ENCODE data around the gene CD8A.

The CD8A gene

DNA sequence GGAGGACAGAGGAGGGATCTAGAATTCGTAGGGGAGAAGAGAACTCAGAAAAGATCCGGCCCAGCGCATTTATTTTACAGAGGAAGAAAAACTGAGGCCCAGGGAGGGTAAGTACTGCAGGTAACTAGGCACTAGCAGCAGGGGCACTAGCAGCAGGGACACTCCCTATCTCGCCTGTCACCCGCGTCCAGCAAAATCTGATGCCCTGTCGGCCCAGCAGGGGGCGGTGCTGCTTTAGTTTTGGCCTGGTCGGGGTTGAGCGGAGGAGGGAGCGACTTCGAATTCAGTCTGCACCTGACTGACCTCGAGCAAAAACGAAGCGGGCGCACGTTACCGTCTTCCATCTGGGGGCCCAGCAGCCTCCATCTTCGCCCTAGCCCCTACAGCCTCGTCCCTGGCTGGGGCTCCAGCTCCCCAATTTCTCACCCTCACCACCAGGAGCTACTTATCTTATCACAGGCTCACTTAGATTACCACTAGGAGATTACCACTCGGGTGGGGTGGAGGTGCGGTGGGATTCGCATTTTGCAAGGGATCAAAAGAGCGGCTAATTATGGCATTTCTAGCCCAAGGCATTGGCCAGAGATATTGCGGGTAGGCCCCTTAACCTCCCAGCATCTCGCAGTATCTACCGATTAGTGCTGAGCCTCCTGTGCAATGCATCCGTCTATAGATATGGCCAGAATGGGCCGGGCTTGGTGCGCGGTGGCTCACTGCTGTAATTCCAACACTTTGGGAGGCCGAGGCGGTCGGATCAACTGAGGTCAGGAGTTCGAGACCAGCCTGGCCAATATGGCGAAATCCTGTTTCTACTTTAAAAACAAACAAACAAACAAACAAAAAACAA lies 17.8 kb upstream of the CD8A start:
- DNase-seq: peak; percentile 73 to 96 (median 88)

DNA sequence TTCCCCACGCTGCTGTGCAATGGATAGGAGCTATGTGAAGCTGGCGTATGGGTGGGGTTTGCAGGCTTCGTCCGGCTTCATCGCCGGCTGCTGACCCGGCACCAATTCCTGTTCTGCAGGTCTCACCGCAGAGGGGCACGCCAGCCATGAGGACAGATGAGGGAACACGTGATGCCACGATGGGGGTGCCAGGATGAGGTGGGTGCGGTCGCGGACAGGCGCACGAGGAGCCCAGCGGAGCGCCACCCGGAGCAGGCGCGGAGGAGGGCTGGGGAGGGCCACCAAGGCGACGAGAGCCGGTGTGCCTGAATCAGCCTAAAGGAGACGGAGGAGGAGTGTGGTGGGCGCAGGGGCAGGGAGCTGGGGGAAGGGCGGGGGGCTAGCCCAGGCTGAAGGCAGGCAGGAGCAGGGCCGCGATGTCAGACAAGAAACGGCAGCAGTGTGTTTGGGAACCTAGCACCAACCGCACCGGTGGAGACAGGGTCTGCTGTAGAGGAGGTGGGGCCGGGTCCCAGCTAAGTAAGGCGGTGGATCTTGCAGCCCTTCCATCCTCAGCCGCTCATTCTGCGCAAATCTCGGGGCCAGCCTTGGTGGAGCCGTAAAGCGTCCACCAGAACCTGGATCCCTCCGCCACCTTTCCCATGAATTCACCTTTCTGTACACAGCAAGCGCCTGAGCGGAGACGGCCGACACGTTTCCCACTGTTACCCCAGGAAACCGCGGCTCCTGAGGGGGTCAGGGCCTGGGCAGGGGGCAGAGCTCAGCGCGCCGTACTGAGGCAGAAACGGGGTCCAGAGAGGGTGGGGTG lies 17.0 kb upstream of the CD8A start:
- peak in 2 of 5 experiments; percentile 65 to 88 for DNase-seq

DNA sequence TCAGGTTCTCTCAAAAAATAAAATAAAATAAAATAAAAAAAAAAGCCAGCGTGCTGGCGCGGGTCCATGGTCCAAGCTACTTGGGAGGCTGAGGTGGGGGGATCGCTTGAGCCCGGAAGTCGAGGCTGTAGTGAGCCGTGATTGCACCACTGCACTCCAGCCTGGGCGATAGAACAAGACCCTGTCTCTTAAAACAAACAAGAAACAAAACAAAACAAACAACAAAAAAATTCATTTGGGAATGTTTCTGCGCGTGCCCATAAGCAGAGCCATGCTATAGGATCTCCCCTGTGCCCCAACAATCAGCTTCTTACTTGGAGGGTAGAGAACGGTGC lies 16.4 kb upstream of the CD8A start:
- DNase-seq: no peak

DNA sequence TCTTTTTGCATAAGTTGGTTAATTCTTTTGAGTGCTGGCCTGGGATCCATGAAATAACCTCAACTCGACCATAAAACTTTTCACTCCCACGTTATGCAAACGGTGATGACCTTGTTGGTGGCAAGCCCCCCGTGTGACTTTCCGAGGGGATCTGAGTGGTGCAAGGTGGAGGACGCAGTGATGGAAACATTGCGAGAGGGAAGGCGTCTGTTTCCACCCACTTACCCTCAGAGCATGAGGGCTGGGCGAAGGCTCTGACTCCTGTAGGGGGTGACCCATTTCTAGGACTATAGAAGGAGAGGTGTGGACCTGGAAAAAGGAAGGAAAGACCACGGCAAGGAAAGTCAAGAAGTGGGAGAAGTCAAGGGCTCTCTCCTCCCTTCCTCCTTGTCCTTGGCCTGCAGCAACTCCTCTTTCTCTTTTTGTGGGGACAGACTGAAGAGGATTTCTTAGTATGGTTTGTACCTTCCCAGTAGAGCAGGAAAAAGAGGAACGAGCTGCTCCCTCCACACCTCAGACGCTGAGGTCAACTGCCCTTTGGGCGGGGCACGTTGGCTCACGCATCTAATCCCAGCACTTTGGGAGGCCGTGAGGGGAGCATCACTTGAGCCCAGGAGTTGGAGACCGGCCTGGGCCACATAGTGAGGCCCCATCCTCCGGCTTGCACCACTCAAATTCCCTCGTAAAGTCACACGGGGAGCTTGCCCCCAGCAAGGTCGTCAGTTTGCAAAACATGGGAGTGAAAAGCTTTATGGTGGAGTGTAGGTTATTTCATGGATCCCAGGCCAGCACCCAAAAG lies 15.5 kb upstream of the CD8A start:
- DNase-seq: no peak

DNA sequence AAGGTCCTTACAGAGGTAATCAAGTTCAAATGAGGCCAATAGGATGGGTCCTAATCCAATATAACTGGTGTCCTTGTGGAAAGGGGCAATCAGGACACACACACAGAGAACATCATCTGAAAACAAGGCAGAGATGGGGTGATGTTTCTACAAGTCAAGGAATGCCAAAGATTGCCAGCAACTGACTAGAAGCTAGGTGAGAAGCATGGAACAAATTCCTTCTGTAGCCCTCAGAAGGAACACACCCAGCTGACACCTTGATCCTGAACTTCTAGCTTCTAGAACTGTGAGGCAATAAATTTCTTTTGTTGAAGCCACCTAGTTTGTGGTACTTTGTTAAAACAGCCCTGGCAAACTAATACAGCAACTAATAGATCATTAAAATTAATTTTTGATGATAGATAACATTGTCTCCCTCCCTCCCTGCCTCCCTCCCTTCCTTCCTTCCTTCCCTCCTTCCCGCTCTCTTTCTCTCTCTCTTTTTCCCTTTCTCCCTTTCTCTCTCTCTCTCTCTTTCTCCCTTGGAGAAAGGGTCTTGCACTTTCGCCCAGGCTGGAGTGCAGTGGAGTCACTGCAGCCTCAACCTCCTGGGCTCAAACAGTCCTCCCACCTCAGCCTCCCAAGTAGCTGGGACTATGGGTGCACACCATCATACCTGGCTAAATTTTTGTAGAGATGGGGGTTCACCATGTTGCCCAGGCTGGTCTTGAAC lies 10.3 kb upstream of the CD8A start:
- DNase-seq: no peak

DNA sequence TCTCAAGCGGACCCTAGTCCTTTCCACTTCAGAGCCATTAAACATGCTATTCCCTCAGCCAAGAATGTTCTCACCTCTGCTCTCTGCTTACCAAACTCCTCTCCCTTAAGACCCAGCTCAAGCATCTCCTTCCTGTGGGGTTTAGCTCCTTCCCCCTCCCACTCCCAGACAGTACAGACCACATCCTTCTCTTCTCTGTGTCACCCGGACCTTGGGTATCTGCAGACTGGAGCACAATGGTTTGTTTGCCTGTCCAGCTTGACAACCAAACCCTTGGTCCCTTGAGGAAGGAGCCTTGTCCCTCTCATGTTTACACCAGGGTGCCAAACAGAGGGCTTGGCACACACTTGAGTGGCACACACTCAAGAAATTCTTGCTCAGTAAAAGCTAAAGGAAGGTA lies 4.1 kb upstream of the CD8A start:
- peak in 2 of 5 experiments; percentile 47 to 72 for DNase-seq

DNA sequence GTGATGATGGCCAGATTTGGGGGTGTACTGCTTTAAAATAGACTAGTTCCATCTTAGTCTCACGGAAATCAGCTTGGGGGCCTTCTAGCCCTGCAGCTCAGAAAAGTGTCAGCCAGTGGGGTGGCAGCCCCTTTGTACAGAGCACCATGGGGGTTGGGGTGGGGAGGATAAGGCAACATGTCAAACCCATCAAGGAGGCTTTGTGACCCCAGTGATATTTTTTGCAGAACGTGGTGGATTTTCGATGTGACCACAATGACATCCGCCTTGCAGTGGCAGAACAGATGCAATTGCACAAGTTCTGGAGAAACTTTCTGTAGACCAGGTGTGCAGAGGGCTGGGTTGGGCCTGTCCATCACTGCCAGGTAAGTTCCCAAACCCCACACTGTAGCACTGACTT lies 3.0 kb upstream of the CD8A start:
- DNase-seq: peak in 2 of 5 experiments; percentile 53 to 81

DNA sequence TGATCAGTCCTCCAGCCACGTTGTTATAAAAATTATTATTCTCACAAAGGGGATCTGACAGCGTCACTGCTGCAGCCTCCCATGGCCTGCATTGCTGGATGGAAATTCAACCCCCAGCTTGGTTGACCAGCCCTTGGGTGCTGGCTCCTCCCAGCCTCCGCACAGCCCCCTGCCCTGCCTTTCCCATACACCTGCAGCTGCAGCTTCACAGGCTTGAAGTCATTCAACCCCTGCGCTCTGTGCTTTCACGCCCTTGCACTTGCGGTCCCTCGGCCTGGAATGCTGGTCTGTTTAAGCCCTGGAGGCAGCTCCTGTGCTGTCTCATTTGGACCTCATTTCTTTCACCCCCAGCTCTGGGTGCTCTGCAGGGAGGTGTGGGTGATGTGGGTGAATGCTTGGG lies 860 bp upstream of the CD8A start:
- no peak for DNase-seq

DNA sequence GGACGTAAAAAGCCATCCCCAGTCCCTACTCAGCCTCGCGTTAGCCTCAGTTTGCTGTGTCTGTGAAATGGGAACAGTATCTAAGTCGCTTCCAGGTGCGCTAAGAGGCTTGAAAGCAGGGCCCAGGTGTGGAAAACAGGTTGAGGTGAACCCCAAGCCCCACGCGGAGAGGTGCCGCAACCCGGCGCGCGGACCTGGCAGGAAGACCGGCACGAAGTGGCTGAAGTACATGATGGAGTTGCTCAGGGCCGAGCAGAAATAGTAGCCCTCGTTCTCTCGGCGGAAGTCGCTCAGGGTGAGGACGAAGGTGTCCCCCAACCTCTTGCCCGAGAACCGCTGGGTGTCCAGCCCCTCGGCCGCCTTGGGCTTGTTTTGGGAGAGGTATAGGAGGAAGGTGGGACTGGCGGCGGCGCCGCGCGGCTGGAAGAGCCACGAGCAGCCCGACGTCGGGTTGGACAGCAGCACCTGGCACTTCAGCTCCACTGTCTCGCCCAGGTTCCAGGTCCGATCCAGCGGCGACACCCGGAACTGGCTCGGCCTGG lies 508 bp downstream of the CD8A start:
- DNase-seq: peak in 2 of 5 experiments; percentile 27 to 36

DNA sequence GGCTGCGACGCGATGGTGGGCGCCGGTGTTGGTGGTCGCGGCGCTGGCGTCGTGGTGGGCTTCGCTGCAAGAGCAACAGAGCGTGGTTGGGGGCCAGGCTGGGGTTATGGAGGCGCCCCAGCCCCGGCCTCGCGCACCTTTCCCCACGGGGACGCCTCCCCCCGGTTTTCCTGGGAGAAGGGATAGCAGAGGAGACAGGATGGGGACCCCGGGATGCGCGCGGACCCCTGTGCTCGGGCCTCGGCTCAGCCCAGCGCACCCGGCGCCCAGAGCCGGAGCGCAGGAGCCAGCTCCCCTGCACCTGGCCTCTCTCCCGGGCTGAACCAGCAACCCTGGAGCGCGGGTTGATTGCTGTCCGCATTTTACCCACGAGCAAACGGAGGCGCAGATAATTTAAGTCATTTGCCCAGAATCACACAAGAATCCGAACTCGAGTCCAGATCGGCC lies 1.0 kb downstream of the CD8A start:
- no peak for DNase-seq

DNA sequence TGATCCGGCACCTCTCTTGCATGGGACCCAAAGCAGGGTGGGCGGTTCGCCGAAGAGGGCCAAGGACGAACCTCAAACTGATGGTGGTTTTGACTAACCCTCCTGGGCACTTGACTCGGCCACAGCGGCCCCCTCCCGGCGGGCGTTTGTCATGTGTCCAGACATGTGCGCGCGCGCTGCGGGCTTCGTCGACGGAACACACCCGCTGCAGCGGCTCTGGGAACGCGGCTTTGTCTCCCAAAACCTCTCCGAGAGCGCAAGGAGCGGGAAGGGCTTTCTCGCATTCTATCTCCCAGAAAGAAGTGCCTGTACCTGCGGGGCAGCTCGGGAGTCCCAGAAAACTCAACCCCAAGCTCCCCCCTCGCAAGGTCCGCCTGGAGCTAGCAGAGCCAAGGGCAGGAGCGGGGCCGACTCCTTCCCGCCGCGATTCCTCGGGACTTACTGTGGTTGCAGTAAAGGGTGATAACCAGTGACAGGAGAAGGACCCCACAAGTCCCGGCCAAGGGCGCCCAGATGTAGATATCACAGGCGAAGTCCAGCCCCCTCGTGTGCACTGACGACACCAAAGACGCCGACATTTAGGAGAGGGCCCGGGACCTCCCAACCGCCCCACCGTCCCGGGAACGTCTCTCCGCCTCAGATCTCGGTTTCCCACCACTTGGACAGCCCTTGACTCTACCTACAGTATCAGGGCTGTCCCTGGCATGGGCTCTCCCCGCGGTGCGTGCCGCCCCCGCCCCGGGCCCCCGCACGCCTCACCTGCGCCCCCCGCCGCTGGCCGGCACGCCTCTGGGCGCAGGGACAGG lies 1.6 kb downstream of the CD8A start:
- peak in 1 of 5 experiments; percentile 43 for DNase-seq

DNA sequence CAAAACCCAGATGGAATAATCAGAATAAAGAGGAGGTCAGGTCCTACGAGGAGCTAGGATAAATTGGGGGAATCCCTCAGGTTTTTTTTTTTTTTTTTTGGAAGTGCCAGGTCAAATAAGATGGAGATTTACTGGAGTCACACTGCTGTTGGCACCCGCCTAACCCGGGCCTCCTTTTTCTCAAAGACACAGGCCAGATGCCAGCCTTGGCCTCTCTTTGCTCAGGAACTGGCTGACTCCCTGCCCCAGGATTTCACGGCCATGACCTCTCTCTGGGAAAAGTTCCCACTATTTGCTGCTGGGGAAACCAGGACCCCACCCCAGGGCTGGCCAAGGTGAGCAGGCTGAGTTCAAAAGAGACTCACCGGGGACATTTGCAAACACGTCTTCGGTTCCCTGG lies 2.5 kb downstream of the CD8A start:
- no peak for DNase-seq

DNA sequence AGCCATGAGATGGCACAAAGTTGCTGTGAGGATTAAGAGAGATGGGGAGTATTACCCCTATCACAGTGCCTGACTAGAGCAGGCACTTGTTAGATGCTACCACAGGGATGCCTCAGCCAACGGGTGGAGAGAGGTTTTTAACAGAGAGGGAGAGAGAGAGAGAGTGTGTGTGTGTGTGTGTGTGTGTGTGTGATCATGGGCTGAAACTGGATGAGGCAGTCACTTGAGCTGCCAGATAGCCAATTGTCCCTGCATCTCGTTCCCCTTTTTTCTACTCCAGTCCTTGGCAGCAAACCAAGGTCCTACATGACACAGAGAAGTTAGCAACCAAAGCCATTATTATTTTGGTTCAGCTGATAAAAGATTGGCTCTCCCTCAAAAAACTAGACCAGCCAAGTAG lies 3.0 kb downstream of the CD8A start:
- DNase-seq: peak in 2 of 5 experiments; percentile 20 to 59

DNA sequence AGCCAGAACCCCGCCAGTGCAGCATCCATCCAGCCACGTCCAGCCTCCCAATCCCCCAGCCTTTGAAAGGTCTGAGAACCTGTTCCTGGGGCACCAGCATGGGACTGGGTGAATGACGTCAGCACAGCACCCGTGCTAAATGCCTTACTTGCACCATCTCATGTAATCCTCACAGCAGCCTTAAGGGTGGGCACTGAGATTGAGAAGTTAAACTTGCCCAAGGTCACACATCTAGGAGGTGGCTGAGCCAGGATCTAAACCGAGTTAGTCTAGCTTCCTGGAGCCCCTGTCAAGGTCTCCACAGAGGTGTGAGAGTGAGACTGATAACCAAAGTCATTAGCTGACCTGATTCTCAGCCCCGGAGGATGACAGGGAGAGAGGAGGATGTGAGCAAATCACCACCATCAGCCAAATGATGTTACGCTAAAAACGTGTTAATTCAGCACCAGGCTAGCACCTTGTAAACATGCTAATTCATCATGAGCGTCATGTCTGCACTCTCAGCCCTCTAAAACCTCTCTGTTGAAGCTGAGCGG lies 4.6 kb downstream of the CD8A start:
- DNase-seq: peak in 2 of 5 experiments; percentile 31 to 97

DNA sequence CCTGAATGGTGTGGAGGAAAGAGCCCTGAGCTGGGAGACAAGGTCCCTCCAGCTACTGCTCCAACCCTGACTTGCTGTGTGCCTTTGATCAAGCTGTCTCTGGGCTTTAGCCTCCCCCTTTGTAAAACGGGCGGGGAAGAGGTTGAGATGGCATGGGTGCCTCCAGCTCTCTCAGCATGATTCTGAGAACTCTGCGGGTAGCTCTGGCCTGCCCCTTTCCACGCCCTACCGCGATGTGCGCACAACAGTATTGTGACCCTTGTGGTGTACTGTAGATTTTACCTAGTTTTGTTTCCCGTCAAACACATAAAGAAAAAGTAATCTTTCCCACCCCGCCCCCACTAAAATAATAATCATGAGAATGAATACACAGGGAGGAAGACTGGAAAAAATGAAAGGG lies 5.3 kb downstream of the CD8A start:
- peak in 3 of 5 experiments; percentile 19 to 91 (median 62) for DNase-seq

DNA sequence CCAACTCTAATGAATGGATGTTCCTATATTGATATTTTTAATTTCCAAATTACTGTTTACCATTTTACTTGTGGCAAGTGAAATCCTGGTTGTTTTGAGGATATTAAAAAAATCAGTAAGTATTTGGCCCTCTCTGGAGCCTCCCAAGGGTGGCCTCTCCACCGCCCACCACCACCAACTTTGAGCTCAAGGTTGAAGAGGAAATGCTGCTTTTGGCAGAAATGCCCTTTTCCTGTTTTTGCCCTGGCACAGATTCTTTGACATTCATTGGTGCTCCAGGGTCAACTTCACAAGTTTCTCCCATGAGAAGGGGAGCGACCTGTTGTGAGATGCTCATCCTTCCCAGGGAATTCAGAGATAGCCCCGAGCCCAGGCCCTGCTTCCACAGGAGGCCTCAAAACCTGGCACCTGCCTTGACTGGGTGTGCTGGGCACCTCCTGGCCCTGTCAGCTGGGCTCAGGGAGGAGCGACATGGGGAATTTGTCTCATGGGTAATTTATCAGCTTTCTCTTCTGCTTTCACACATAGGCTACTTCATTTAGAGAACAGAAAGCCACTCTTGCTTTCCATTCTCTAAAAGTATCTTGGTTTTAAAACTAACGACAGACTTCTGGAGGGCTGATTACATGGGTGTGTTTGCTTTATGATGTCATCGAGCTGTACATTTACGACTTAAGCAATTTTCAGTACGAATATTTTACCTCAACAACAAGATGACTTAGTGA lies 6.9 kb downstream of the CD8A start:
- peak in 1 of 5 experiments; percentile 33 for DNase-seq

DNA sequence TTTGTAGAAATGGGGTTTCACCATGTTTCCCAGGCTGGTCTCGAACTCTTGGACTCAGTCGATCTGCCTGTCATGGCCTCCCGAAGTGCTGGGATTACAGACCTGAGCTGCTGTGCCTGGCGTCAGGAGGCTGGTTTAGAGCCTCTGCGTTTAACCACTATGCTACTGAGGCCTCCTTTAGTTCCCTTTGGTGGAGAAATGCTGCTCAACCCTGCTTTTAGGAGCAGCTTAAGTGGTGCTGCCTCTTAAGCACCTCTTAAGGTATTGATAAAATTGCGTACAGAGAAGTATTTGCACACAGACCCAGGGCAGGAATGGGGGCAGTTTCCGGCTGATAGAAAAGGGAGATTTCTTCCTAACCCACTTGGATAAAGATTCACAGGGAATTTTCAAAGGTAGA lies 8.0 kb downstream of the CD8A start:
- no peak for DNase-seq

DNA sequence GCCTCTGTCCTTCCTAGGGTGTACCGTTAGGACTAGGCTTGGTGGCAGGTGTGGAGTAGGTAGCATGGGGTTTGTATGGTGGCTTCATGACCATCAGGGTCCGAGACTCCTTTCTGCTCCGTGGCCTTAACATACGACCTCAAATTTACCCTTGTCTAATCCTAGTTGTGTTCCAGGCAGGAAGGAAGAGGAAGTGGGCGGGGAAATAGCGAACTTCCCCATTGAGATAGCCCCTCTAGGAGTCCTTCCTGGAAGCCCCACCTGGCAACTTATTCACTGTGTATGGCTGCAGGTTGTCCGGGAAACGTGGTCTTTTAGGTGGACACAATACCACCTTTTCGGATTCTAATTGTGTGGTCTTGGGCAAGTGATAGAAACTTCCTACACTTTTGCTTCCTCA lies 9.3 kb downstream of the CD8A start:
- no peak for DNase-seq

DNA sequence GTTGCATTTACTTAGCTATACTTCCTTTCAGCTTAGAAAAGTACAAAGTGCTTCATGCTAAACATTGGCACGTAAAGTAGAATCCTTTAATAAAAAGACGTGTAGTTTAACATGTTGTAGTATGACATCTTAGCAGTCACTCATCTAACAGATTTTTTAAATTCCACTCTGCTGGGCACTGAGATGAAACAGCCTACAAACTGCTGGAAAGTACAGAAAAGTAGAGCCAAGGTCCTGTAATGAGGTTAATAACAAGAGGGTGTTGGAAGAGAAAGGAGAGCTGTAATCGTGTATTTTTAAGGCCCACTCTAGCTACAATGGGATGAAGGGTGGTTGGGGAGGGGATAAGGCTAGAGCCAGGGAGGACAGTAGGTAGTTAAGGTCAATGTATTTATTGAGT lies 10.7 kb downstream of the CD8A start:
- DNase-seq: no peak

DNA sequence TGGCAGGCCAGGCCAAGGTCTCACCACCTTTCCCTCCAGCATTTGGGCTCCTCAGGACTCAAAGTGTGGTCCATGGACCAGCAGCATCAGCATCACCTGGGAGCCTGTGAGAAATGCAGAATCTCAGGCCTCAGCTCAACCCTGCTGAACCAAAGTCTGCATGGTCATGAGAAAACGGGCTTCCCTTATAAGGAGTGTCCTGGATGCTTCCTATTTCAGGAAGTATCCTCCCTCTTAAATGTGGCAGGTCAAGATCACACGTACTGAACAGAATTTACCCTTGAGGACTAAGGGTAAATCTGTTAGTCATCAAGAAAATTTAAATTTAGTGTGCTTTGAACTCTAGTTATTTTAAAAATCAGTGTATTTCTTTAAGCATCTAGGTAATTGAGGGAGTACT lies 11.8 kb downstream of the CD8A start:
- no peak for DNase-seq
